T-helper 22 cell (primary cell): Measurements from ENCODE around the gene BTBD2.

Experiments used
- DNase-seq: peaks from one replicate; pipeline ENCODE4 v3.0.0-alpha.2; 2020; ENCODE audit warnings: low read depth

BTBD2 gene

DNA sequence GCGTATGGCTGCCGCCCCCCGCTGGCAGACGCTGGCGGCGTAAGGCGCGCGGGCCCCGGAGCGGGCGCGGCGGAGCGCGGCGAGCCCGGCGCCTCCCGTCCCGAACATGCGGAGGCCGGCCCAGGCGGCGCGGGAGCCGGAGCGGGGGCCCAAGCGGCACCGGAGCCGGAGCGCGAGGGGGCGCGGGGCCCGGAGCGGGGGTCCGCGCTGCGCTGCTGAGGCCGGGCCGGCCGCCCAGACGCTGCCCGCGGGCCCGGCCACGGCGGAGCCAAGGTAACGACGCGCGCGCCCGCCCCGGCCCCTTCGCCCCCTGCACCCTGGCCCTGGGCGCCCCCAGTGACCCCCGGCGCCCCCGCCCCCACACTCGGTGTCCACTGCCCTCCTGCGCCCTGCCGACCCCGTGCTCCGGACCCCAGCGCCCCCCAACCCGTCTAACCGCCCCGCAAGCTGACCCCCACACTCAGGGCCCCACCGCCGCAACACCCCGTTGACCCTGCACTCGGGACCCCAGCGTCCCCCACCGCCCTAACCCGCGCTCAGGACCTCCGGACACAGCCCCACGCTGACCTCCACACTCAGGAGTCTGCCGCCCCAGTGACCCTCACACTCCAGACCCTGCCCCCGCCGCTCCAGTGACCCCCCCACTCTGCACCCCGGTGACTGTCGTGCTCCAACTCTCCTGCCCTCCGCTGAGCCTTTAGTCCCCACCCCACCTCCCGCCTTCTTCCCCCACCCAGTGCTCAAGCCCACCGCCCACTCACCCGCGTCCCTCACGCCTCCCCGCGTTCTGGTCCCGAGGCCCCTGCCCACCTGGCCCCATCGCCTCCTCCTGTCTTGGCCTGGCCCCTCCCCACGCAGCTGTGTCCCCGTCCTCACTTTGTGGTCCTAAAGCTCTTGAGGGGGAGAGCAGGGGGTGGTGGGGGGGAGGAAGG, 74.1 kb downstream of the BTBD2 start, which contains the start of gene CSNK1G2:
Gene CSNK1G2, plus strand, starts transcription at position 27 of the 932 bp plus-strand sequence. CDS start 28,601 bp downstream, outside the sequence.
- DNase-seq: no peak

DNA sequence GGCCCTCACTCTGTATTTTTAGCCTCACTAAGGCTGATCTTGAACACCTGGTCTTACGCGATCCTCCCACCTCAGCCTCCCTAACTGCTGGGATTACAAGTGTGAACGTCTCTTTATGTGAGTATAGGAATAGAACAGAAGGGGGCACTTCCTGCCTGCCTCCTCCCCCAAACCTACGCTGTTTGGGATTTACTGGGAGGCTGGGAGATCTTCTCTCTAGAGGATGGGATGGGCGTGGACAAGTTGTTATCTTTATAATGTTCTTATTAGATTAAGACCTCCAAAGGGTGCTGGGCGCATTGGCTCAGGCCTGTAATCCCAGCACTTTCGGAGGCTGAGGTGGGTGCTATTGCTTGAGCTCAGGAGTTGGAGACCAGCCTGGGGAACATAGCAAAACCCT, 77.4 kb downstream of the BTBD2 start:
- no peak for DNase-seq

DNA sequence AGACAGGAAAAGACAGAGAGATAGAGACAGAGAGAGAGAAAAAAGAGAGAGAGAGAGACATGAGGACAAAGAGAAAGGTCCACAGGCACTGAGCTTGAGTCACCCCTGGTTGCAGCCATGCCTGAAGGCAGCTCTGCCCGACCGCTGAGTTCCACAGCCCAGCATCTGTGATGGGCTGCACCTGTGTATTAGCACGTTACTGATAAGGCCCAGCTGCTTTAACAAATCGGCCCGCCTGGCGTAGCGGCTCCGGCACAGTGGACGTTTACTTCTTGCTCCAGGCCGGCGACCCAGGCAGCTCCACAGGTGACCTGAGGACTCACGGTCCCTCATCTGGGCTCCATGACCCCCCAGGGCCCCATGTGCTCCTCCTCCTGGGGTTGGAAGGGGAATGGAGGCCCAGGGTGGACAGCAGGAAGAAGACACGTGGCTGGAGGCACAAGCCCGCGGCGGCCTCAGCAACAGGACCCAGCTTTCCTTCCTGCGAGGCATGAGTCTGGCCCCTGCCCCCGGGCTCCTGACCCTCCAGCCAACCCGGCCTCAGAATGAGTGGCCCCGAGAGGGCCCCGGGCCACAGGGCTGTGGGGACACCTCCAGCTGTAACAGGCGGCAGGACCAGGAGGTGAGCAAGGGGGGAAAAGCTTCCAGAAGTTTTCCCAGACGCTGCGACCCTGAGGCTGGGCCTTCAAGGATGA, 78.5 kb downstream of the BTBD2 start:
- no peak for DNase-seq

DNA sequence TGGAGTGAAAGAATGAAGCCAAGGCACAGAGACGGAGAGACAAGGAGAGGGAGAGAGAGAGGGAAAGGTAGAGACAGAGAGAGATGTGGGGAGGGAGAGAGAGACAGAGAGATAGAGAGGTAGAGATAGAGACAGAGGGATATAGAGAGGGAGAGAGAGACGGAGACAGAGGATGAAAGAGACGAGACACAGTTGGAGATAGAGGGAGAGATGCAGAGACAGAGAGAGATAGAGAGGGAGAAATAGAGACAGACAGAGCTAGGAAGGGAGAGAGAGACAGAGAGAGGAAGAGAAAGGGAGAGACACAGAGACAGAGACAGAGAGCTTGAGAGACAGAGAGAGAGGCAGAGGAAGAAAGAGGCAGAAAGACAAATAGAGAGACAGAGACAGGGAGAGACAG, 79.1 kb downstream of the BTBD2 start:
- no peak for DNase-seq

DNA sequence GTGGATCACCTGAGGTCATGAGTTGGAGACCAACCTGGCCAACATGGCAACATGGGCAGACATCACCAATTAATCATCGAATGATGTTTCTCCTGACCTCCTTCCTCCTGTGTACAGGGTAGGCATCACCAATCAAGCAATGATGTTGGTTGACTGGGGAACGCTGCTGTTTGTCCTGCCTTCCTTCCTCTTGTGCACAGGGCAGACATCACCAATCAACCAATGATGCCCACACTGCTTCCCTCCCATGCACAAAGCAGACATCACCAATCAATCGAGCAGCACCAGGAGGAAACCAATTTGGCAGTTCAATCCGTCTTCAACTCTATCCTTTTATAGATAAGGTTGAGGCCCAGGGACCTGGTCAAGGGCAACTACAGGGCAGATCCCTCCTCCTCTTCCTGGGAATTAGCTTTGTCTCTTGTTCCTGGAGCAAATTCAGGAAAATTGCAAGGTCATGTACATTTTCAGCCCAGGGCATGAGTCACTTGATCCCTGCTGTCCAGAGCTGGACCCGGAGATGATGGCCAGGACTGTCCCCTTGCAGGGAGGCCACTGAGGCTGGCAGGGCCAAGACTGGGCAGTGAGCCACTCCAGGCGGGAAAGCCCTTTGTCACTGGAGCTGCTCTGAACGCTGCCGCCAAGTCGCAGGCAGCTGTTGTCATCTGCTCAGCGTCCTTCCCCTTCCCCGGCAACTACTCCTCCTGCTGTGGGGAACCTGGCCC, 79.9 kb downstream of the BTBD2 start:
- DNase-seq: no peak
